ENCODE measurements around the gene ENPP6.

The ENPP6 gene

DNA sequence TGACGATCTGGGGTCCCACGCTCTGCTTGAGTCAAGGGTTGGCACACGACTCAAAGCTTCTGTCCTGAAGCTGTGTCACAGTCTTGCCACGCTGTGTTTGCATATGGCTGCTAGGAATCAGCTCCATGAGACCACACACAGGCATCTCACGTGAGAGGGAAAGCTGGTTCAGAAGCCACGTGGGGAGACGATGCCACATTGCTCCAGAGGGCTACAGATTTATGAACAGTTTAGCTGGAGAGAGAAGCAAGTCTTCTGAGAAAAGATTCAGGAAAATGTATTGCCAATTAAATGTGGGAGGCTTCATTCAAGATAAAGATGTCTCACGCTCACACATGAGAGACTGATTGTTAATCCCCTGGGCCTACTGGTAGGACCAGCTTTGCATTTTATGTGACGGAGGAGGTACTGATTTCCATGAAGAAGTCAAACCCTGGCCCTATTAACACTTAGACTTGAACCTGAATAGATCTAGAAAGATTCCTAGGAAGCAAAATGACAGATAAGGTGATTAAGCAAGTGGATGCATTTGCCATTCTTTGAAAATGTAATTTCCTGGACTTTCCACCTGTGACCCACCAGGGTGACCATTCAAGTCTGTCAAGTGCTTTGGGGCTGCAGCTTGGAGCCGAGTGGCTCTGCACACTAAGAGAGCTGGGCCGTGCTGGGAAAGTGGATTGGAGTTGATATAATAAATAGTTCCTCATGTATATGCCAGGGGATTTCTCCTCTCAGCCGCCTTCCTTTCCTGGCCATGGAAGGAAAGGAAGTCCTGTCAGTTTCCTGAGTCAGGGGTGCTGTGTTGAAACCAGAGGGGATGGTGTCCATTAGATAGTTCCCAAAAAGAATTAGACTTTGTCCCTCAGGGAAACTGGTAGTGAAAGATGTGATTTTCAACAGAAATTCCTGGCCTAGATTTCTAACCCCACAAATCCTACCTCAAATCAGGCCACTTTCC is 29.0 kb downstream of the ENPP6 start:
- no peak for DNase-seq

DNA sequence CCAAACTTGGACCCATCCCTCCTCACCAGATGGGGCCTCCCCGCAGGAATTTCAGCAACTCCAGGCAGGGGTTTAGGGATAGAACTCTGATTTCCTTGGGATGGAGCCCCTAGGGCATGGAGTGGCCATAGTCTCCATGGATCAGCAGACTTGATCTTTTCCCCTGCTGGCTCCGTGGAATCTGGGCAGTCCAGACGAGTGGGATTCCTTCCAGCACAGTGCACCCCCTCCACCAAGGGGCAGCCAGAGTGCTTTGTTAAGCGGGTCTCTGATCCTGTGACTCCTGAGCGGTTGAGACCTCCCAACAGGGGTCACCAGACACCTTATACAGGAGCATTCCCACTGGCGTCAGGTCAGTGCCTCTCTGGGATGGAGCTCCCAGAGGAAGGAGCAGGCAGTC is 40.4 kb downstream of the ENPP6 start:
- no peak for DNase-seq

DNA sequence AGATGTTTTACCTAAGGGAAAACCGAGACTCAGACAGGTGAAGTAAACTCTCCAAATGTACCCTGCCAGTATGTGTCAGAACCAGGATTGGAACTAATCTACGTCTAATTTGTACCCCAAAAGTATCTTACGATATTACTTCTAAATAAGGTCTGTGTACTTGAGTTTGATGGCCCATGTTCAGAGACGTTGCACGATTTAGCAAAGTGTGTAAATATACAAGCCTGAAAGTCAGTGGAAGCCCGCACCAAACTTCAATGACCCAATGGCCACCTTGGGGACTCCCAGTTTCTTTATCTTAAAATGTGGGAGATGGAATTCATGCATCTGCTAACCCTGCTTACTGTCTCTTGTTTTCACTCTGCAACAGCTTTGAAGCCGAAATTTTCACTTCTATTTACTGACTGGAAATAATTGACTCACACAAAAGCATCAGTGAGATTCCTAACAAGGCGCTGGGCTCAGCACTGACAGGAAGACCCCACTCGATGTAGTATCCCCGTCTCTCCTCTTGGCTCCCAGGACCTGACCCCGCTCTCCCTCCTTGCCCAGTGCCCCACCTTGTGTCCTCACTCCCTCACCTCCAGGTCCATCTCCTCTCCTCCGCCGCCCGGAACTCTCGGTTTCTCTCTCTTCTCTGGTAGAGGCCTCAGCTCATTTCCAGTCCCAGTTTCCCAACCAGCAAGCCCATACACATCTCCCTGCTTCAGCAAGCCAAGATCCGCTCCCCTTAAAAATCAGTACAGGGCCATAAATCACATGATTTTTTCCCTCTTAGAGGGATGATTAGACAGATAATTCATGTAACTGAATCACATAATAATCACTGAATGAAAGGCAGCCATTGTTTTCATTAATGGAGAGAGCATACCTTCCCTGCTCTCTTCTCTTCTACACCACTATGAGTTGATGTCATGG is 42.8 kb downstream of the ENPP6 start:
- no peak for DNase-seq

- no peak for DNase-seq
Measured at GRCh38 chr4:184171011-184171410, 46.7 kb downstream of the ENPP6 start.

DNA sequence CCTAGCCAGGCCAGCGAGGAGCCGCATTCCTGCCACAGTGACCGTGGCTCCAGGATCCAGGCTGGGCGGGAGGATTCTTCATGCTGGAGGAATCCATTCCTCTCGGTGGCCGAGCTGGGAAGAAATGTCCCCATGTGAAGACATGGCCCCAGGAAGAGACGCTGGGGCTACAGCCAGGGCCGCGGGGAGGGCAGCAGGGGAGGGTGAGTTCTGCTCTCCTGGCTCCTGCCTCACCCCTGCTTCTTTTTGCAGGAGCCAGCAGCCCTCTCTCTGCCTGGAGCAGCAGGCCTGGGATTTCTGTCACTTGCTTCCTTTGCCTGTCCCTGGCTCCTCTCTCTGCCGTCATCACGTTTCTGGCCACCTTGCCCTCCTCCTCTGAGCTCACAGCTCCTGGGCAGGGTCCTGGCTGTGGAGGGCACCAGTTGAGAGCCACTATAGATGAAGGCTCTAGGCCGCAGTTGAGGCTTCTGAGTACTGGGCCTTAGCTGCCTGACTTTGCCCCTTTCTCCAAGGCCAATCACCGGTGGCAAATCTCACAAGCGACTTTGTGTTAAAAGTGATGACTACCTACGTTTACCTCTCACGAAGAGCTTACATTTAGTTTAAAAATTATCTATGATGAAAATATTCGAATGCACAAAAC is 48.3 kb downstream of the ENPP6 start:
- DNase-seq = no peak

DNA sequence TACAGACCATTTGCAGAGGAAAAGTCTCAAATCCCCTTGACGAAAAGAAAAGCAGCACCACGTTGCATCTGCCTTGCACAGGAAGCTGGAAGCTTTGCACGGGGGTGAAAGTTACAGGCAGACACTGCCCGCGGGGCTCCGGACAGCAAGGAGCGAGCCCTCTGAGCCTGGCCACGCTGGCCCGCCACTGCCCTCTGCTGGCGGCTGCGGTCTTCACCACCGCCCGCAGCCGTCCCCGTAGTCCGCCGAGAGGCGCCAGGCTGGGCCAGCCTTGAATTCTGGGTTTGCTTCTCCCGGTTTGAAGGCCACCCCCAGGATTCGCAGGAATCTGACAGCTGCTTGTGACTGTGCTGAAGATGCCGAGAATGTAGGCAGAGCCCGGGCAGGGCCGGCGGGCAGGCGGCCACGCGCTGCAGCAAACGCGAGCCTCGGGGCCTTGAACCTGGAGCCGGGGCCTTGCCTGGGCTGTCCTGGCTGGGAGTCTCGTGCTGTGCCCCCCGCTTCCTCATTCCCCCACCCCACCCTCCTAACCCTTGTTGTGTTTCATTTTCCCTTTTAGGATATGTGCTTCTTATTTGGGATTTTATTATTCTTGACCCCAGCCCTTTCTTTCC is 49.2 kb downstream of the ENPP6 start:
- peak in 3 of 4 experiments; percentile 9 to 25 (median 20) for DNase-seq

DNA sequence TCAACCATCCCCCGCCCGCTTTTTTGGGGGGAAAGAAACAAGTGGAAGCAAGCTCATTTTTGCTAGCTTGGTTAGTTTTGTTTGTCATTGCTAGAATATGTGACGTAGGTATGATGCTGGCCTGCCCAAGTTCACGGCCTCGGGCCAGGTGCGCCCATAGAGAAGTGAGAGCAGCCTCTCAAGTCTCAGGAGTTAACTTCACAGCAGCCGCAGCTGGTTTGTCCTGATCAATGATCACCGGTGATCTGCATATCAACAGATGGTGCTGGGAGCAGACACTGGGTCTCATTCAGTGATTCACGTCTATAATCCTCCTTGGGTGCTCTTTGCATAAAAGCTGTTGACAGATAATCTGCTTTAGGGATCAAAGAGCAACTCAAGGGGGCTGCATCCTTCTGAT is 50.1 kb downstream of the ENPP6 start:
- no peak for DNase-seq

DNA sequence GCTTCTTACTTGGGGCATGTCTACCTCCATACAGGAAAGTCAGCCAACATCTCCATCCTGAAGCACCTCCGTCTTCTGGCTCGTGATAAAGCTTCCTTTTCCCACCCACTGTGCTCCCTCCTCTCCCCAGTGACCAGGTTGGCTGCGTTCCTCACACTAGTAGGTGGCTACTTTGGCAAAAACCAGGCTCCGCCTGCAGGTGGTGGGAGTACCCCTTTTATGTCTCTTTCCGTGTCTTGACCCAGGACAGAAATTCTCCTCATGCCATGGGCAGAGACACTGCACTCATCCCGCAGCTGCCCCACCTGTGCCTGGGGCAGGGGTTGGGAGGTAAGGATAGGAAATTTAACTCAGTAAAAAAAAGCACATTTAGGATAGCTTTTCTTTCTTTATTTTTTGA is 50.9 kb downstream of the ENPP6 start:
- no peak for DNase-seq

DNA sequence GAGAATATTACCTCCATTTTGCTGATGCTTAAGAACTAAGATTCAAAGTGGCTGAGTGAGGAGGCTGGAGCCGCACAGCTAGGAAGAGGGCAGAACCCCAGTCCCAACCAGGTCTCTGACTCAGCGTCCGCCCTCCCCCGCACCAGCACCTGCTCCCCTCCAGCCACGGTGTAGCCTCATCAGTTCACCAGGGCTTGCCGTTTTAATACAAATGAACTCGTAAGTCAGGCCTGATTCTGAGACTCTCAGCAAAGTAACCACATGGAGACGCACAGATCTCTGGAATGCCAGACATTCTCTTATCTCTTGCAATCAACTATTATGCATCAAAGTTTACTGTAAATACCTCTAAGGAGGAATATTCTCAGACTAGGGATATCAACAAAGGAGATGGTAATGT is 52.4 kb downstream of the ENPP6 start:
- DNase-seq = no peak

DNA sequence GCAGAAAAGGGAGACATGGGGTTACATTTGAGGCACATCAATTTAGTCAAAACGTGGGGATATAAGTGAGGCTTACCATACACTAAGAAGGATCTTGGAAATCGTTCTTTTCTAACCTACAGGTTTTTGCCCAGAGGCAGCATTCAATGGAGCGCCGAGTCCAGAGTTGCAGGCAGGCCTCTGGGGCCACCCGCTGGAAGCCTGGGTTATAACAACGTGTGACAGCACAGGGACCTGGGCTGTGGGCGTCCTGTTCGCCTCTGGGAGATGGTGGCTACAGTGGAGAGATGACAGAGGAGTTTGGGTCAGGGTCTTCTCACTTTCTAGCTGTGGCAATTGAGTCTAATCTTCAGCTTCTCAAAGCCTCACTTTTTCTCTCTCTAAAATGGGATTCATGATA is 53.9 kb downstream of the ENPP6 start:
- no peak for DNase-seq

GRCh38 chr4:184162596-184162995 is 55.1 kb downstream of the ENPP6 start:
- no peak for DNase-seq

DNA sequence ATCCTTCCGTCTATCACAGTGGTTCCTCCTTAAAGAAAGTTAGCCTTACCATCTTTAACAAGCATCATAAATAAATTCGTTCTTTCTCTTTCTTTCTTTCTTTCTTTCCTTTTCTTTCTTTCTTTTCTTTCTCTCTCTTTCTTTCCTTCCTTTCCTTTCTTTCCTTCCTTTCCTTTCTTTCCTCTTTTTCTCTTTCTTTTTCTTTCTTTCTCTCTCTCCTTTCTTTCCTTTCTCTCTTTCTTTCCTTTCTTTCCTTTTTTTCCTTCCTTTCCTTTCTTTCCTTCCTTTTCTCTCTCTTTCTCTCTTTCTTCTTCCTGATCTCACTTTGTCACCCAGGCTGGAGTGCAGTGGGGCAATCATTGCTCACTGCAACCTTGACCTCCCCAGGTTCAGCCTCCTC is 60.4 kb downstream of the ENPP6 start:
- DNase-seq = no peak

GRCh38 chr4:184156163-184156920 is 61.3 kb downstream of the ENPP6 start:
- no peak for DNase-seq

DNA sequence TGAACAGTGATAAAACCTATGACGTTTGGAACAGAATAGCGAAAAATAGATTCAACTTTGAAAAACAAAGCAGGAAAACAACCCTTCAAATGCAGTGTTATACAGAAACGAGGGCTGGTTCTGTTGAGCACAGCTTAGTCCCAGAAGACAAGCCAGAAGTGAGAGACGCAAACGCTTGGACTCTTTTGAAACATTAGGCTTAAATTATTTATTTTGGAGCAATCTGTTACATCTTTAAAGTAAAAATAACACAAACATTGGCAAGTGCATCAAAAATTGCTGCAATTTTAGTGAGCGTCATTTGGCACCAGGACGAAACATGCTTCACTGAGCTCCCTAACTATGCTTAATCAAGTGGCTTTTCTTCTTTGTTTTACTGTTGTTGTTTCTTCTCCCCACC is 63.5 kb downstream of the ENPP6 start:
- DNase-seq = no peak

DNA sequence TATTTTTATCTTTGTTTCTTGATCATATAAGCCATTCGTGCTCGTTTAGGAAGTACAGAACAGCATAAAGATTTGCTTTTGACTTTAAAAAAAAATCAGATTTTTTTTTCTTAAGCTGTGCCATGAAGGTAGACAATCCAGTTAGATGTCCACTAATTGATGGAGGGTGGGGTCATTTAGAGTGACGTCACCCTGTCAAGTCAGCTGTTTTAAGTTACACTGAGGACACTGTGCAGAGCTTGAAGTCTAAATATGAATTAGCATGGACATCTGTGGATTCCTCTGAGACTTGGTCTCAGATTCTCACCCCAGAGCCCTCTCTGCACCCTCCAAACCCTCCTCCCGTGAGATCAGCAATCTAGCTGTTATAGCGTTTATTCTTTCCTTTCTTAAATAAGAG is 63.9 kb downstream of the ENPP6 start:
- no peak for DNase-seq

- DNase-seq = no peak
Measured at GRCh38 chr4:184151988-184152485, 65.6 kb downstream of the ENPP6 start.

DNA sequence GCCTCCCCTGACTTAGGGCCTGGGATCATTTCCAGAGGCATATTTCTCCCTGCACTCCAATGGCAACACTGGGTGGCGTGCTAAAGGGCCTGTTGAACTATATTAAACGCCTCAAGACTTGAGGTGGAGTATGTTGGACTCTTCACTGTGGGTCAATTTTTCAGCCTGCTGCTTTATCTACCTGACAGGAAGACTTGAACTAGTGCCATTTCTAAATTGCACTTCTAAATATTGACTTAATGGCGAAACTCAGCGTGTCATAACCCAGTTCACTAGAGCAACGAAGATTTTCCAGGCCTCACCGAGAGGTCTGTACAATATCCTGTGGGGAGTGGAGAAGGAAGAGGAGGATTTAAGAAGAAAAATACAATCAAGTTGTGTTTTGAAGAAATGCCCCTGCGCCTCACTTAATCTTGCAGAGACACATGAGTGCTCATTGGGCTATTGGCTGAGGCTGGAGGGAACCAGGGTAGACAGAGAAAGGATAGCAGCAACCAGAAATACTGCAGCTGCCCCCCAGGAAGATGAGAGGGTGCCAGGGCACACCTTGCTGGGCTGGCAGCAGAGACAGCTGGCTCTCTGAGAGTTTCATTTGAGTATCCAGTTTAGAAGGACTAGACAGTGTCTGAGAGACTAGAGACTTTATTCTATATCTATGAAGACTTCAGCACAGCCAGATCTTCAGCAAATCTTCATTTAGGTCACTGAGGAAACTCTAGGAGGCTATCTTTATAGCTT is 67.4 kb downstream of the ENPP6 start:
- DNase-seq = no peak

GRCh38 chr4:184148738-184149637 is 68.7 kb downstream of the ENPP6 start:
- DNase-seq = no peak

- DNase-seq = no peak
Measured at GRCh38 chr4:184147858-184148737, 69.6 kb downstream of the ENPP6 start.
